Hepatocyte (in vitro differentiated cells): ENCODE results near the gene SPAG16. TPM values are rescaled to one million over a fixed set of nuclear protein-coding genes. Genes with fewer than 3 reads are reported as not detected.
"Not testable (repeated sequence)": the region's sequence is repeated elsewhere in the genome, so short reads cannot be mapped to it uniquely, and the experiment has no call there.

Experiments
- DNase-seq: peaks from one replicate; pipeline ENCODE4 v3.0.0-alpha.2; 2016; ENCODE audit warnings: low spot score
- H2AFZ ChIP-seq: fragments of 200-600 bp; sonication (generic); 2 replicates; pipeline ENCODE4 v1.6.0; 2016; ENCODE audit warnings: antibody characterized with exemption, mild to moderate bottlenecking
- H3K27ac ChIP-seq: fragments of 200-600 bp; sonication (generic); 2 replicates; pipeline ENCODE4 v1.5.1; 2016; ENCODE audit warnings: mild to moderate bottlenecking
- H3K27me3 ChIP-seq: fragments of 200-600 bp; sonication (generic); 2 replicates; pipeline ENCODE4 v1.6.1; 2016
- H3K36me3 ChIP-seq: fragments of 200-600 bp; sonication (generic); replicated peaks from 2 replicates; pipeline ENCODE4 v1.5.1; 2016; ENCODE audit warnings: low read depth; ENCODE audit not compliant: insufficient read depth
- H3K4me1 ChIP-seq: fragments of 200-600 bp; sonication (generic); 2 replicates; pipeline ENCODE4 v1.5.1; 2016; ENCODE audit warnings: mild to moderate bottlenecking, moderate library complexity; ENCODE audit not compliant: insufficient read depth
- H3K4me2 ChIP-seq: fragments of 200-600 bp; sonication (generic); 2 replicates; pipeline ENCODE4 v1.6.0; 2016
- H3K4me3 ChIP-seq: fragments of 200-600 bp; sonication (generic); 2 replicates; pipeline ENCODE4 v1.5.1; 2016; ENCODE audit warnings: mild to moderate bottlenecking
- H3K79me2 ChIP-seq: fragments of 200-600 bp; sonication (generic); 2 replicates; pipeline ENCODE4 v1.6.0; 2017; ENCODE audit warnings: mild to moderate bottlenecking
- H3K9me2 ChIP-seq: fragments of 200-600 bp; sonication (generic); replicated peaks from 2 replicates; pipeline ENCODE4 v1.6.0; 2017; ENCODE audit warnings: mild to moderate bottlenecking; ENCODE audit not compliant: insufficient read depth
- H3K9me3 ChIP-seq: fragments of 200-600 bp; sonication (generic); 2 replicates; pipeline ENCODE4 v1.5.1; 2016; ENCODE audit warnings: low read depth, mild to moderate bottlenecking
- H4K20me1 ChIP-seq: fragments of 200-600 bp; sonication (generic); 2 replicates; pipeline ENCODE4 v1.6.0; 2016; ENCODE audit warnings: mild to moderate bottlenecking; ENCODE audit not compliant: insufficient read depth, poor library complexity, severe bottlenecking
- EZH2 ChIP-seq: fragments of 200-600 bp; sonication (generic); IDR thresholded peaks from 2 replicates; pipeline ENCODE4 v1.6.1; 2016; ENCODE audit warnings: antibody characterized with exemption, mild to moderate bottlenecking, borderline replicate concordance
- EZH2phosphoT487 ChIP-seq: fragments of 200-600 bp; sonication (generic); IDR thresholded peaks from one replicate; pipeline ENCODE4 v1.6.1; 2018; ENCODE audit warnings: antibody characterized with exemption, mild to moderate bottlenecking, low read depth, moderate library complexity; ENCODE audit not compliant: unreplicated experiment, severe bottlenecking
- WGBS: methylation state at CpG from one replicate; pipeline ENCODE4 v1.1.6; 2016; ENCODE audit warnings: low lambda C conversion rate; ENCODE audit errors: missing lambda C conversion rate; 5-methylcytosine and 5-hydroxymethylcytosine counted together
- polyA plus RNA-seq: library from polyadenylated mRNA; unstranded; fragments of >200 nt; fragmentation: Nextera tagmentation; extraction: Ambion mirVana; gene quantifications from 2 replicates; pipeline ENCODE4 v1.2.1, GENCODE V29; 2016
- total RNA-seq: library from RNA; depleted of rRNA; stranded (reverse); fragments of >200 nt; gene quantifications from 2 replicates; pipeline ENCODE4 v1.2.3, GENCODE V29; 2014
- TF ChIP-seq, protein P1 (sequence below): fragments of 200-600 bp; sonication (generic); IDR thresholded peaks from 2 replicates; pipeline ENCODE4 v1.5.1; 2016; ENCODE audit warnings: antibody characterized with exemption, mild to moderate bottlenecking; ENCODE audit not compliant: poor library complexity

The SPAG16 gene
- total and polyA plus RNA-seq, 2 experiments from 2014 or later = 52.1 to 56.9 TPM

DNA sequence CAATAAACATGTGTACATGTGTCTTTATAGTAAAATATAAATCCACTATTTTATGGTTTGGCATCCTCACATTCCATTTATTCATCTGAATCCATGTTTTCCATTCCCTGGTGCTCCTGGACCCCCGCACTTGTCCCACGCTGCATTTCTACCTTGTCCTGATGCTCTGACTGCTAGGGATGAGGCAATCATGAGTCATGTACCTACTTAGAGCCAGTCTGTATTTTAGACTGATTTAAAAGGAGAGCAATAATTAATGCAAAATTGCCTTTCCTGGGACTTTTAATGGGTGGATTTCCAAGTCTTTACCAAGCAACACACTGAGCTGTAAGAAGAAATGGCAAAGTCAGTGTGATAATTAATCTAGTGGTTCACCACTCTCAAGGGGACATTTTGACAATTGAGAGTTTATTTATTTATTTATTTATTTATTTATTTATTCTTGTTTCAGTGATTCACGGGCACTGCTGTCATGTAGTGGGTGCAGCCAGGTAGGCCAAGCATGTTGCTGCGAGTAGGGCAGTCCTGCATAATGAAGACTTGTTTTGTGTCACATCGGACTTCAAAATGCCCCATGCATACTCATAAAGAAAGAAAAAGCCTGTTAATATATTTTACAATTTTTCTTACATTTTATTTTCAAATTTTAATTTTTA lies 707.3 kb downstream of the SPAG16 start:
- no peak overlapping the region for H3K4me2 ChIP-seq
- TF ChIP-seq, protein P1, sequence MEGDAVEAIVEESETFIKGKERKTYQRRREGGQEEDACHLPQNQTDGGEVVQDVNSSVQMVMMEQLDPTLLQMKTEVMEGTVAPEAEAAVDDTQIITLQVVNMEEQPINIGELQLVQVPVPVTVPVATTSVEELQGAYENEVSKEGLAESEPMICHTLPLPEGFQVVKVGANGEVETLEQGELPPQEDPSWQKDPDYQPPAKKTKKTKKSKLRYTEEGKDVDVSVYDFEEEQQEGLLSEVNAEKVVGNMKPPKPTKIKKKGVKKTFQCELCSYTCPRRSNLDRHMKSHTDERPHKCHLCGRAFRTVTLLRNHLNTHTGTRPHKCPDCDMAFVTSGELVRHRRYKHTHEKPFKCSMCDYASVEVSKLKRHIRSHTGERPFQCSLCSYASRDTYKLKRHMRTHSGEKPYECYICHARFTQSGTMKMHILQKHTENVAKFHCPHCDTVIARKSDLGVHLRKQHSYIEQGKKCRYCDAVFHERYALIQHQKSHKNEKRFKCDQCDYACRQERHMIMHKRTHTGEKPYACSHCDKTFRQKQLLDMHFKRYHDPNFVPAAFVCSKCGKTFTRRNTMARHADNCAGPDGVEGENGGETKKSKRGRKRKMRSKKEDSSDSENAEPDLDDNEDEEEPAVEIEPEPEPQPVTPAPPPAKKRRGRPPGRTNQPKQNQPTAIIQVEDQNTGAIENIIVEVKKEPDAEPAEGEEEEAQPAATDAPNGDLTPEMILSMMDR = no peak
- no peak for TF ChIP-seq EZH2
- TF ChIP-seq EZH2phosphoT487 = no peak
- no peaks in the 10 kb centered on the region for H3K27me3 ChIP-seq
- H3K36me3 ChIP-seq = no peaks in the 10 kb centered on the region
- no peak for DNase-seq
- no peak overlapping the region for H3K27ac ChIP-seq
- H3K79me2 ChIP-seq = no peaks in the 10 kb centered on the region
- WGBS = 95% methylated on average over 5 of the region's 5 CpGs
- no peaks in the 10 kb centered on the region for H3K4me1 ChIP-seq
- no peaks in the 10 kb centered on the region for H3K9me3 ChIP-seq
- H3K9me2 ChIP-seq = no peaks in the 10 kb centered on the region
- no peak overlapping the region for H3K4me3 ChIP-seq
- no peaks in the 10 kb centered on the region for H4K20me1 ChIP-seq
- H2AFZ ChIP-seq = no peak overlapping the region

DNA sequence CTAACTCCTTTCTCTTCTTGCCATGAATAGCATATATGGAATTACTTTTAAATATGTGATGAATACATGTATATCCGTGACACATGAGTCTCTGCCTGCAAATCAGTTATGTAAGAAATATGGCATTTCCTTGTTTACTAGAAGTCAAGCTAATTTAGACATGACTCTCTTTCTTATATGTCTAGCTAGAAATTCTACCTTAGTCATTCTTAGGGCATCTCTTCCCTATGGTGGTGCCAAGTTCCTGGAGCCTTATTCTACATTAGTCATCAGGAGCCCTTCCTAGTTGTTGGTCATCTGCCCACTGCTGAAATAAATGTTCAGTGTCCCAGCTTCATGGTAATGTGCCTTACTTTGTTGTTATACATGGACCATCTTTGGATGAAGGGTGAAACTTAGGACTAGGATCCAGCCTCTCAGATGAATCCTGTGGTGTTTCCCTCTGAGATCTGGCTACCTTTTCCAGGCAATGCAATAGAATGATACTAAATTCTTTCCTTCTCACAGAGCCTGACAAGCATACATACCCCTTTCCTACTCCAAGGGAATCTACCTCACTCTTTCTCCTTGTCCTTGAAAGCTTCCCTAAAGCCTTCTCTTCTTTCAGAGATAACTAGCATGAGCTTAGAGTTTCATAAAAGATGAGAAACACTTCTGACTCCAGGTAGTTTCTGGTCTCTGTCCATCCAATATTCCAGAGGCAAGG lies 711.3 kb downstream of the SPAG16 start:
- Histone ChIP-seq H3K9me3 (no peaks in the 10 kb centered on the region), H3K36me3 (no peaks in the 10 kb centered on the region), H3K4me1 (no peaks in the 10 kb centered on the region), H3K27ac (no peak overlapping the region), H3K4me3 (no peak overlapping the region), H3K79me2 (no peaks in the 10 kb centered on the region), H3K4me2 (no peak overlapping the region), H3K27me3 (no peaks in the 10 kb centered on the region), H4K20me1 (no peaks in the 10 kb centered on the region), H3K9me2 (no peaks in the 10 kb centered on the region), H2AFZ (no peak overlapping the region)
- 92% methylated on average over 1 of the region's 1 CpG for WGBS
- DNase-seq = no peak
- TF ChIP-seq, protein P1 = no peak
- no peak for TF ChIP-seq EZH2
- no peak for TF ChIP-seq EZH2phosphoT487

DNA sequence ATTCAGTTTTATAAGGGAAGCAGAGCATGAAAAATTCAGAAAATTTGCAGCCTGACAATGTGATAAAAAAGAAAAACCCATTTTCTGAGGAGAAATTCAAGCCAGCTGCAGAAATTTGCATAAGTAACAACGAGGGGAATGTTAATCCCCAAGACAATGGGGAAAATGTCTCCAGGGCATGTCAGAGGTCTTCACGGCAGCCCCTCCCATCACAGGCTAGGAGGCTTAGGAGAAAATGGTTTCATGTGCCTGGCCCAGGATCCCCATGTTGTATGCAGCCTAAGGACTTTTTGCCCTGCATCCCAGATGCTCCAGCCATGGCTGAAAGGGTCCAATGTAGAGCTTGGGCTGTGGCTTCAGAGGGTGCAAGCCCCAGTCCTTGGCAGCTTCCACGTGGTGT lies 714.7 kb downstream of the SPAG16 start:
- not testable (repeated sequence) for H3K9me2 ChIP-seq, H4K20me1 ChIP-seq, H3K4me1 ChIP-seq, H3K36me3 ChIP-seq, H3K9me3 ChIP-seq, H3K4me3 ChIP-seq, H2AFZ ChIP-seq, DNase-seq, H3K79me2 ChIP-seq, H3K27me3 ChIP-seq, H3K27ac ChIP-seq, H3K4me2 ChIP-seq
- 50% methylated on average over 3 of the region's 3 CpGs for WGBS

DNA sequence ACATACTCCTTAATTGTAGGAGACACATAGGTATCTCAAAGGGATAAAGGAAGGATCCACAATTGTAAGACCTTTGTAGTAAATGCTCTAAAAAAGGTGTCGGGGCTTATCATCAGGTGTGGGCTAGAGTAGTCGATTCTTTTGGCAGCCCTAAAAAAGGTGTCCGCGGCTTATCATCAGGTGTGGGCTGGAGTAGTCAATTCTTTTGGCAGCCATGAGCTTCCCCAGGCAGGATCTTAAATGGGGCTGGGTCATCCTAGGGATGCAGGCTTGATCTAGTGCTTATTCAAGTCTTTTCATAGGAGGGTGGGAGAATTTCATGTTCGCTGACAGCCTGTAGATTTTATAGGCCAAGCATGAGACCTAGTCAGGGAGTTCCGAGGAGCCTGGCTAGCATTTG lies 720.2 kb downstream of the SPAG16 start:
- no peak for DNase-seq
- Histone ChIP-seq H3K9me3 (no peaks in the 10 kb centered on the region), H3K36me3 (no peaks in the 10 kb centered on the region), H4K20me1 (no peaks in the 10 kb centered on the region), H3K27ac (no peak overlapping the region), H3K4me1 (no peaks in the 10 kb centered on the region), H2AFZ (no peak overlapping the region), H3K4me2 (no peak overlapping the region), H3K27me3 (no peaks in the 10 kb centered on the region), H3K4me3 (no peak overlapping the region), H3K9me2 (no peaks in the 10 kb centered on the region), H3K79me2 (no peaks in the 10 kb centered on the region)
- 80% methylated on average over 6 of the region's 6 CpGs for WGBS
- TF ChIP-seq, protein P1 = no peak
- no peak for TF ChIP-seq EZH2phosphoT487
- TF ChIP-seq EZH2 = no peak
